Measurements from ENCODE around the gene SNTB2.
"Not testable (repeated sequence)": the region's sequence is repeated elsewhere in the genome, so short reads cannot be mapped to it uniquely, and the experiment has no call there.

The SNTB2 gene

GRCh38 chr16:69236319-69236718 lies 49.4 kb downstream of the SNTB2 start:
- no peak for DNase-seq (ENCODE audit: low spot score)

- DNase-seq (ENCODE audit: low spot score): no peak
These were observed 50.3 kb downstream of the SNTB2 start for GRCh38 chr16:69237296-69237695.

- no peak for DNase-seq (ENCODE audit: low spot score)
These were observed 52.9 kb downstream of the SNTB2 start for GRCh38 chr16:69239851-69240250.

- no peak for DNase-seq (ENCODE audit: low spot score)
These were observed 53.4 kb downstream of the SNTB2 start for GRCh38 chr16:69240331-69240730.

- no peak for DNase-seq (ENCODE audit: low spot score)
These were observed 55.0 kb downstream of the SNTB2 start for GRCh38 chr16:69241926-69242325.

- no peak for DNase-seq (ENCODE audit: low spot score)
These were observed 56.5 kb downstream of the SNTB2 start for GRCh38 chr16:69243479-69243878.

GRCh38 chr16:69244336-69244735 lies 57.4 kb downstream of the SNTB2 start:
- DNase-seq (ENCODE audit: low spot score): no peak

- no peak for DNase-seq (ENCODE audit: low spot score)
These were observed 63.1 kb downstream of the SNTB2 start for GRCh38 chr16:69250081-69250480.

GRCh38 chr16:69253870-69254341 lies 66.9 kb downstream of the SNTB2 start:
- DNase-seq (ENCODE audit: low spot score): no peak

GRCh38 chr16:69259428-69259764 lies 72.4 kb downstream of the SNTB2 start:
- DNase-seq (ENCODE audit: low spot score): not testable (repeated sequence)

- DNase-seq (ENCODE audit: low spot score): no peak
These were observed 73.1 kb downstream of the SNTB2 start for GRCh38 chr16:69260019-69260418.

GRCh38 chr16:69260506-69260905 lies 73.5 kb downstream of the SNTB2 start:
- no peak for DNase-seq (ENCODE audit: low spot score)

GRCh38 chr16:69266334-69267063 lies 79.5 kb downstream of the SNTB2 start:
- DNase-seq (ENCODE audit: low spot score): no peak

GRCh38 chr16:69267633-69268032 lies 80.7 kb downstream of the SNTB2 start:
- DNase-seq (ENCODE audit: low spot score): no peak

- DNase-seq (ENCODE audit: low spot score): no peak
These were observed 83.4 kb downstream of the SNTB2 start for GRCh38 chr16:69270395-69270794.

GRCh38 chr16:69270831-69271230 lies 83.9 kb downstream of the SNTB2 start:
- no peak for DNase-seq (ENCODE audit: low spot score)

GRCh38 chr16:69273009-69273408 lies 86.0 kb downstream of the SNTB2 start:
- DNase-seq (ENCODE audit: low spot score): no peak

GRCh38 chr16:69274699-69275235 lies 87.8 kb downstream of the SNTB2 start:
- no peak for DNase-seq (ENCODE audit: low spot score)

- peak; percentile 5 for DNase-seq (ENCODE audit: low spot score)
These were observed 89.5 kb downstream of the SNTB2 start for GRCh38 chr16:69276148-69277115.

GRCh38 chr16:69277413-69277812 lies 90.4 kb downstream of the SNTB2 start:
- no peak for DNase-seq (ENCODE audit: low spot score)

GRCh38 chr16:69283851-69284250 lies 96.9 kb downstream of the SNTB2 start:
- DNase-seq (ENCODE audit: low spot score): no peak

GRCh38 chr16:69285240-69285639 lies 98.3 kb downstream of the SNTB2 start:
- DNase-seq (ENCODE audit: low spot score): no peak
